Measurements from ENCODE around the gene NUBP2.
"Not testable (repeated sequence)": the region's sequence is repeated elsewhere in the genome, so short reads cannot be mapped to it uniquely, and the experiment has no call there.

NUBP2 gene

DNA sequence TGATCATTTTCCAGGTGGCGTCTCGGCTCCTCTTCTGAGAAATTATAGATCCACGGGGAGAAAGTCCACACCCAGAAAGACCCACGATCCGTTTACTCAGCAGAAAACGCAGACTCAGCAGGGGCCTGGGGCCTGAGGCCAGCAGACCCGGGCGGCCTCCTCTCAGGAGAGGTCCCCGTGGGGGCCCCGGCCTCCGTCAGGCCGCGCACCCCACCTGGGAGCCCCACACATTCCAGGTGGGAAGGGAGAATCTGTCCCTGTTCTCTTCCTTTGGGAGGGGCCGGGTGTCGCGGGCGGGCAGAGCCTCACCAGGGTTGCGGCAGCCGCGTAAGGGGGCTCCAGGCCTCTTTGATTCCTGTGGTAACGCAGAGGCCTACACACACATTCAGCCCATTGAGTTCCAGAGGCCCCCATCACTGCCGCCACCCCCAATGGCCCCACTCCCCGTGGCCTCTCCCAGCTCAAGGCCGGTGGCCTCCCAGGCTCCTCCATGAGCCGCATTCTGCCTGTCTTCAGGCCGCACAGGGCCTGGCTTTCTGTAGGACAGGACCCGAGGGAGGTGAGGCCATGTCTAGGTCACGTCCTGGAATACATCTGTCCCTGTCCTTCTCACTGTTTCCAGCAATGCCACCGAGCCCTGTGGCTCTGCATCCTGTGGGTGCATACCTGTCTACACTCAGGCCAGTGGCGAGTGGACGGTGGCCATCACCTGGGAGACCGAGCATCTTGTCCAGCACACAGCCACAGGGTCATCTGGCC, 12.3 kb downstream of the NUBP2 start:
- DNase-seq (ENCODE audit: low spot score), result no peak
- ChIA-PET CTCF (no interaction called here), POLR2A (ENCODE audit: low non-redundant PET) (no interaction called here)
- TF ChIP-seq, protein P1, sequence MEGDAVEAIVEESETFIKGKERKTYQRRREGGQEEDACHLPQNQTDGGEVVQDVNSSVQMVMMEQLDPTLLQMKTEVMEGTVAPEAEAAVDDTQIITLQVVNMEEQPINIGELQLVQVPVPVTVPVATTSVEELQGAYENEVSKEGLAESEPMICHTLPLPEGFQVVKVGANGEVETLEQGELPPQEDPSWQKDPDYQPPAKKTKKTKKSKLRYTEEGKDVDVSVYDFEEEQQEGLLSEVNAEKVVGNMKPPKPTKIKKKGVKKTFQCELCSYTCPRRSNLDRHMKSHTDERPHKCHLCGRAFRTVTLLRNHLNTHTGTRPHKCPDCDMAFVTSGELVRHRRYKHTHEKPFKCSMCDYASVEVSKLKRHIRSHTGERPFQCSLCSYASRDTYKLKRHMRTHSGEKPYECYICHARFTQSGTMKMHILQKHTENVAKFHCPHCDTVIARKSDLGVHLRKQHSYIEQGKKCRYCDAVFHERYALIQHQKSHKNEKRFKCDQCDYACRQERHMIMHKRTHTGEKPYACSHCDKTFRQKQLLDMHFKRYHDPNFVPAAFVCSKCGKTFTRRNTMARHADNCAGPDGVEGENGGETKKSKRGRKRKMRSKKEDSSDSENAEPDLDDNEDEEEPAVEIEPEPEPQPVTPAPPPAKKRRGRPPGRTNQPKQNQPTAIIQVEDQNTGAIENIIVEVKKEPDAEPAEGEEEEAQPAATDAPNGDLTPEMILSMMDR (conservative IDR thresholded peaks at IDR 0.05; ENCODE audit: low read depth), result no peak
- no peak overlapping the region for H3K27ac ChIP-seq

DNA sequence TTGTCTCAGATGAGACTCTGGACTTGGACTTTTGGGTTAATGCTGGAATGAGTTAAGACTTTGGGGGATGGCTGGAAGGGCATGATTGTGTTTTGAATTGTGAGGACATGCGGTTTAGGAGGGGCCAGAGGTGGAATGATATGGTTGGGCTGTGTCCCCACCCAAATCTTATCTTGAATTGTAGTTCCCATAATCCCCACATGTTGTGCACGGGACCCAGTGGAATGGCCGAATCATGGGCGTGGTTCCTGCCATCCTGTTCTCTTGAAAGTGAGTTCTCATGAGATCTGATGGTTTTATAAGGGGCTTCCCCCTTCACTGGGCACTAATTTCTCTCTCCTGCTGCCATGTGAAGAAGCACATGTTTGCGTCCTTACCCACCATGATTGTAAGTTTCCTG, 16.5 kb downstream of the NUBP2 start:
- CTCF ChIA-PET; H3K27ac ChIP-seq; DNase-seq (ENCODE audit: low spot score); POLR2A ChIA-PET (ENCODE audit: low non-redundant PET): not testable (repeated sequence)

DNA sequence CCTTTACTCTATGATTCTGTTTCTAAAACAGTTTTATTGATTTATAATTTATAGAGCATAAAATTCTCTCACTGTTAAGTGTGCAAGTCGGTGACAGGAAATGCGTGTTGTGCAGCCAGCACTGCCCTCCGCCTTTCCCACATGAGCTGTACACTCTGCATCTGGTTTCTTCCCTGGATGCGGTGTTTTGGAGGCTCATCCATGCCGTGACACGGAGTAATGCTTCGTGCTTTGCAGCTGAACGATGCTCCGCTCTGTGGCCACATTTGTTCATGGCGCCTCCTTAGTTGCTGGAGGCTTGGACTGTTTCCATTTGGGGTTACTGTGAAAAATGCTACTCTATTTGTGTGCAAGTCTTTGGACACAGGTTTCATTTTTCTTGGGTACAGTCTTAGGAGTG, 17.9 kb downstream of the NUBP2 start:
- ChIA-PET CTCF (interaction anchor here (0.6 kb wide), 1 partner anchor 470 kb away, joined by 3 read pairs; no protein-coding TSS in a partner anchor), POLR2A (ENCODE audit: low non-redundant PET) (no interaction called here)
- TF ChIP-seq, protein P1 (conservative IDR thresholded peaks at IDR 0.05; ENCODE audit: low read depth), result no peak
- H3K27ac ChIP-seq, result no peak overlapping the region
- no peak for DNase-seq (ENCODE audit: low spot score)

DNA sequence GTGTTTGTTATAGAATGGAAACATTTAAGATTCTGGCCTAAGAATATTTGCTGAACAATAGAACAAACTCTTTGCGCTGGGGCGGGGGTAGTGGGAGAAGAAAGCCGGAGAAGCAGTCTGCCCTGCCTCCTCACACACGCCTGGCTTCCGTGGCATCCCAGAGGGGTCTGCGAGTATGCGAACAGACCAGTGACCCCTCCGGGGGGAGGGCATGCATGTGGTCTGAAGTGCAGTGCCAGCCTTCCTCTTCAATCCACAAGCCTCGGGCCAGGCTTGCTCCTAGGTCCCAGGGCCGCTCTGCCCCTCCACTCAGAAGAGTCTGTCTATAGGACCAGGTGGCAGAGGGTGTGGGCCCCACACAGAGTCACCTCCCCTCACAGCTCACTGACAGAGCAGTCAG, 24.9 kb downstream of the NUBP2 start:
- H3K27ac ChIP-seq, result no peak overlapping the region
- DNase-seq (ENCODE audit: low spot score), result no peak
- ChIA-PET POLR2A (ENCODE audit: low non-redundant PET) (no interaction called here), CTCF (interaction anchor here (0.7 kb wide), 1 partner anchor 100 kb away, joined by 3 read pairs; no protein-coding TSS in a partner anchor)
- TF ChIP-seq, protein P1 (conservative IDR thresholded peaks at IDR 0.05; ENCODE audit: low read depth), result no peak

DNA sequence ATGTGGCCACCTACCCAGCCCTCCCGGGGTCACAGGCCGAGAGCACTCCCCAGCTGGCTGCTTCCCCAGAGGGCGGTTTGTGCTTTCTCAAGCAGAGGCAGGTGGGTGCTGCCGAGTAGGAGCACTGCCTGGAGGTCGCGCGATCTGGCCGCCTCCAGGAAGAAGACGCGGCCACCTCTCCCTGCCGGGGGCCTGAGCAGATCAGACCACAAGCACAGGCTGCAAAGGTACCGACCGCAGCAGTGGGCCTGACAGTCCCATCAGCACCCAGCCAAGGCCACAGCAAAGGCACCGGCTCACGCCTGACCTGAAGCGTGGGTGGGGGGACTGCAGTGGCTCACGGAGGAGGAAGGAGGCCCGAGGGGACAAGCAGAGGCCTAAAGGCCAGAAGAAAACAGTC, 25.9 kb downstream of the NUBP2 start:
- H3K27ac ChIP-seq, result no peak overlapping the region
- ChIA-PET POLR2A (ENCODE audit: low non-redundant PET) (no interaction called here), CTCF (interaction anchor here (0.6 kb wide), 1 partner anchor 1133 kb away, joined by 3 read pairs; no protein-coding TSS in a partner anchor)
- TF ChIP-seq, protein P1 (conservative IDR thresholded peaks at IDR 0.05; ENCODE audit: low read depth), result no peak
- DNase-seq (ENCODE audit: low spot score), result no peak

DNA sequence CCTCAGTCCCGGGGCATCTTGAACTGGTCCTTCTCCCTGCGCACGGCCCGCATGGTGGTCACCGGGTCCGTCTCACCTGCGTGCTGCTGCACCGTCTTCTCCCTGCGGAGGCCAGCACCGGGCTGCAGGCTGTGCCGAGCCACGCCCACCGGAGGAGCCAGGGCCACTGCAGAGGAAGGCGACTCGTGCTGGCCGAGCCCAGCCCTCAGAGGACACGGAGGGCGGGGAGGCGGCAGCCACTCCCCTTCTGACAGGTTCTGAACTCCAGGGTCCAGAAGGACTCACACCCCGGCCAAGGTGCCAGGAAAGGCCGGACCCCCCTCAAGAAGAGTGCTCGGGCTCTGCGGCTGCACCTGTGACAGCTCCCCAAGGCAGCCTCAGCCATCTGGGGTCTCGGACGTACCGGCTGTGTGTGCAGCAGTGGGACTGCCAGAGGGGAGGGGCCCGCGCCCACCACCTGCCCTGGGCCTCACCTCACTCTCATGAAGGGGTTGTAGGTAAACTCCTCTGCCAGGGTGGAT, 26.6 kb downstream of the NUBP2 start:
- no peak overlapping the region for H3K27ac ChIP-seq
- TF ChIP-seq, protein P1 (conservative IDR thresholded peaks at IDR 0.05; ENCODE audit: low read depth), result no peak
- ChIA-PET POLR2A (ENCODE audit: low non-redundant PET) (no interaction called here), CTCF (no interaction called here)
- DNase-seq (ENCODE audit: low spot score), result no peak

DNA sequence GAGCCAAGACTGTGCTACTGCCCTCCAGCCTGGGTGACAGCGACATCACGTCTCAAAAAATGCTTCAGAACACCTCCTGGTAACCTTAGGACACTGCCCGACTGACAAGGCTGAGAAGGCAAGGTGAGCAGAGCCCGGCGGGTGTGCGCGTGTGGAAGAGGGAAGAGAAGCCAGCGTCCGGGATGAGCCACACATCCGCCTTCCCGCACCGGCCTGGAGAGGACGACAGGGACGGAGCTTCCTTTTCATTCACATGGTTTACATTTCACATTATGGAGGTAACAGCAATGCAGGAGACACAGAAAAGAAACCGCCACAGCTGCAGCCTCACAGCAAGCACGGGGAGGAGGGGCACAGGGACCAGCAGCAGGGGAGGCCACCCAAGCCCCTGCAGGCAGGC, 27.3 kb downstream of the NUBP2 start:
- ChIA-PET CTCF (interaction anchor here (0.7 kb wide), 1 partner anchor 113 kb away, joined by 3 read pairs; no protein-coding TSS in a partner anchor), POLR2A (ENCODE audit: low non-redundant PET) (no interaction called here)
- TF ChIP-seq, protein P1 (conservative IDR thresholded peaks at IDR 0.05; ENCODE audit: low read depth), result no peak
- H3K27ac ChIP-seq, result no peak overlapping the region
- DNase-seq (ENCODE audit: low spot score), result no peak
